AG09319 (cell line): ENCODE results near the gene ARVCF.

Experiments
- DNase-seq: peaks from one replicate; pipeline ENCODE4 v3.0.0-alpha.2; 2010; ENCODE audit warnings: low read depth; ENCODE audit errors: extremely low read depth
- CTCF ChIP-seq: IDR thresholded peaks from 2 replicates; pipeline ENCODE4 v1.5.1; 2011; ENCODE audit warnings: low read depth, mild to moderate bottlenecking, inconsistent platforms, low read length, moderate library complexity

The ARVCF gene, protein sequence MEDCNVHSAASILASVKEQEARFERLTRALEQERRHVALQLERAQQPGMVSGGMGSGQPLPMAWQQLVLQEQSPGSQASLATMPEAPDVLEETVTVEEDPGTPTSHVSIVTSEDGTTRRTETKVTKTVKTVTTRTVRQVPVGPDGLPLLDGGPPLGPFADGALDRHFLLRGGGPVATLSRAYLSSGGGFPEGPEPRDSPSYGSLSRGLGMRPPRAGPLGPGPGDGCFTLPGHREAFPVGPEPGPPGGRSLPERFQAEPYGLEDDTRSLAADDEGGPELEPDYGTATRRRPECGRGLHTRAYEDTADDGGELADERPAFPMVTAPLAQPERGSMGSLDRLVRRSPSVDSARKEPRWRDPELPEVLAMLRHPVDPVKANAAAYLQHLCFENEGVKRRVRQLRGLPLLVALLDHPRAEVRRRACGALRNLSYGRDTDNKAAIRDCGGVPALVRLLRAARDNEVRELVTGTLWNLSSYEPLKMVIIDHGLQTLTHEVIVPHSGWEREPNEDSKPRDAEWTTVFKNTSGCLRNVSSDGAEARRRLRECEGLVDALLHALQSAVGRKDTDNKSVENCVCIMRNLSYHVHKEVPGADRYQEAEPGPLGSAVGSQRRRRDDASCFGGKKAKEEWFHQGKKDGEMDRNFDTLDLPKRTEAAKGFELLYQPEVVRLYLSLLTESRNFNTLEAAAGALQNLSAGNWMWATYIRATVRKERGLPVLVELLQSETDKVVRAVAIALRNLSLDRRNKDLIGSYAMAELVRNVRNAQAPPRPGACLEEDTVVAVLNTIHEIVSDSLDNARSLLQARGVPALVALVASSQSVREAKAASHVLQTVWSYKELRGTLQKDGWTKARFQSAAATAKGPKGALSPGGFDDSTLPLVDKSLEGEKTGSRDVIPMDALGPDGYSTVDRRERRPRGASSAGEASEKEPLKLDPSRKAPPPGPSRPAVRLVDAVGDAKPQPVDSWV

GRCh38 chr22:20016734-20017621 lies at the start of gene ARVCF:
Gene ARVCF, minus strand, starts transcription at chr22:20016823. Its CDS starts 26,029 bp downstream, at chr22:19990794.
- TF ChIP-seq CTCF = no peak
- DNase-seq = peak; percentile 70

DNA sequence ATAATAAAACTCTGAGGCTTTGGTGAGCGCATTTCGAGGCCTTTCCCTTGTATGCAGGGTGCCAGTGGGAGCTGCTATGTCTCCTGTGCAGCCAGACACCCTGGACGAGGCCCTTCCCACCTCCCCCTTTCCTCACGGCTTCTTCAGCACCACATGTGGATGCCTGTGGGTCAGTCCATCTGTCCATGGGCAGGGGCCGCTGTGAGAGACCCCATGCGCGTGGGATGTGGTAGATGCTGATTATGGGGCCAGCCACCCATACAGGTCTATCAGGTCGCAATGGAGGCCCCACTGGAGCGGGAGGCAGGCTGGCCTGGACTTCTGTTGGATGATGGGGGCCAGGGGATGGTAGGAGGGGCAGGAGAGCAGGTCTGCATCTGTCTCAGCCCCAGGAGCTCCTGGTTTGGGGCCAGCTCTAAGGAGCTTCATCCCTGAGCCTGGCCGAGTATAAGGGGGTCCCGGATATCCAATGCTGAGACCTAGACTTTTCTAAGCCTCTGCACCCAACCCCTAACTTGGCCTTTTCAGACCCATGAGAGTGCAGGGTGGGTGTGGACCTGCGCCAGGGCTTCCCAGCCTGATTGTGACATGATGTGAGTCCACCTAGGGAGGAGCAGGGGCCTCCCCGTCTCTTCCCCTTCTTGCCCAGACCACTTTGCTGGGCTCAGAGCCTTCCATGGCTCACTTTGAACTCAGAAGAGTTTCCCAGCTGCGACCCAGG lies 49.4 kb upstream of the ARVCF start:
- TF ChIP-seq CTCF = no peak
- no peak for DNase-seq

DNA sequence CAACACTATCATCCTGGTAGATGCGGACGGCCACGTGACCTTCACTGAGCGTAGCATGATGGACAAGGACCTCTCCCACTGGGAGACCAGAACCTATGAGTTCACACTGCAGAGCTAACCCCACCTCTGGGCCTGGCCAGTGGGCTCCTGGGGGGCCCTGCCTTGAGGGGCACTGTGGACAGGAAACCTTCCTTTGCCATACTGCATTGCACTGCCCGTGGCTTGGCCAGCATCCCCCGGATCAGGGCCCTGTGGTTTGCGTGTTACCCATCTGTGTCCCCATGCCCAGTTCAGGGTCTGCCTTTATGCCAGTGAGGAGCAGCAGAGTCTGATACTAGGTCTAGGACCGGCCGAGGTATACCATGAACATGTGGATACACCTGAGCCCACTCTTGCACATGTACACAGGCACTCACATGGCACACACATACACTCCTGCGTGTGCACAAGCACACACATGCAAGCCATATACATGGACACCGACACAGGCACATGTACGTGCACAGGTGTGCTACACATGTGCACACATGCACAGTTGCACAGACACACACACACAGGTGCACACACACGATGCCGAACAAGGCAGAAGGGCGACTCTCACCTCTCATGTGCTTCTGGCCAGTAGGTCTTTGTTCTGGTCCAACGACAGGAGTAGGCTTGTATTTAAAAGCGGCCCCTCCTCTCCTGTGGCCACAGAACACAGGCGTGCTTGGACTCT lies 48.1 kb upstream of the ARVCF start:
- DNase-seq = no peak
- TF ChIP-seq CTCF = no peak

GRCh38 chr22:20064140-20064480 lies 47.5 kb upstream of the ARVCF start:
- DNase-seq = no peak
- no peak for TF ChIP-seq CTCF

GRCh38 chr22:20063271-20064139 lies 46.9 kb upstream of the ARVCF start:
- no peak for DNase-seq
- TF ChIP-seq CTCF = no peak

DNA sequence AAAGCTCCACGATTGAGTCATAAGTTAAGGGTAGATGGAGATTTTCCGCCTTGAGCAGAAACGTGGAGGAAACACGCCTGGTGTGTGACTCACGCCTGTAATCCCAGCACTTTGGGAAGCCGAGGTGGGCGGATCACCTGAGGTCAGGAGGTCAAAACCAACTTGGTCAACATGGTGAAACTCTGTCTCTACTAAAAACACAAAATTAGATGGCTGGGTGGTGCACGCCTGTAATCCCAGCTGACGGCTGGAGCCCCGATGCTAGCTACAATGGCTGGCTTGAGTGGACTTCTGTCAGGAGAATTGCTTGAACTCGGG lies 46.1 kb upstream of the ARVCF start:
- no peak for TF ChIP-seq CTCF
- DNase-seq = no peak
